OCI-LY3 (cell line): Measurements from ENCODE around the gene PTPRD.

ENCODE experiments used
- CTCF ChIP-seq: fragments of 200-600, 300-600 bp; sonication (generic); IDR thresholded peaks from 2 replicates; pipeline ENCODE4 v1.5.1; 2014; ENCODE audit warnings: antibody characterized with exemption, low read length, low read depth
- EZH2phosphoT487 ChIP-seq: fragments of 200-600 bp; shearing (Covaris generic); IDR thresholded peaks from 2 replicates; pipeline ENCODE4 v1.6.1; 2018; ENCODE audit warnings: antibody characterized with exemption, mixed run types, low read depth

- no peak for TF ChIP-seq CTCF
- no peak for TF ChIP-seq EZH2phosphoT487
Measured at GRCh38 chr9:8703904-8704303, 1908.9 kb downstream of the PTPRD start.
